SK-N-SH (cell line): Measurements from ENCODE around the gene LDHA. TPM values are rescaled to one million over a fixed set of nuclear protein-coding genes. Genes with fewer than 3 reads are reported as not detected.

Experiments used
- CTCF ChIA-PET: fragments of 300-600, 350-600 bp; formaldehyde crosslinking; extraction: SDS; loops from one replicate; lab custom pipeline; 2021; lab: Yijun Ruan, JAX
- POLR2A ChIA-PET: fragments of 350-600 bp; sonication (Branson Sonifier 250); formaldehyde crosslinking; extraction: SDS; loops from one replicate; lab custom pipeline; 2020; ENCODE audit warnings: antibody characterized with exemption, inconsistent platforms; lab: Yijun Ruan, JAX
- DNase-seq: peaks from one replicate; pipeline ENCODE4 v3.0.0; 2012
- H2AFZ ChIP-seq: fragments of 200-600 bp; sonication (generic); 2 replicates; pipeline ENCODE4 v1.8.1; 2016; ENCODE audit warnings: antibody characterized with exemption, mild to moderate bottlenecking, low read depth
- H3F3A ChIP-seq: fragments of 200-600 bp; sonication (generic); replicated peaks from 2 replicates; pipeline ENCODE3; 2016; ENCODE audit warnings: antibody characterized with exemption, mild to moderate bottlenecking; ENCODE audit not compliant: insufficient read depth
- H3K27ac ChIP-seq, 2 experiments: fragments of 200-500 bp in 1 of 2; fragments of 200-600 bp in 1 of 2; sonication (Bioruptor generic) in 1 of 2; sonication (generic), shearing (Covaris generic) in 1 of 2; 2 replicates each; pipeline versions ENCODE4 v1.5.1 to v1.6.1; 2014 to 2016; ENCODE audit warnings: low read depth in 2 of 2, inconsistent platforms in 1 of 2, low read length in 1 of 2, mild to moderate bottlenecking in 1 of 2, mixed read lengths in 1 of 2
- H3K27me3 ChIP-seq: fragments of 200-600 bp; sonication (generic), shearing (Covaris generic); 2 replicates; pipeline ENCODE4 v1.6.1; 2016; ENCODE audit warnings: mixed run types; ENCODE audit not compliant: insufficient read depth
- H3K36me3 ChIP-seq, 2 experiments: fragments of 200-500 bp in 1 of 2; fragments of 200-600 bp in 1 of 2; sonication (Bioruptor generic) in 1 of 2; sonication (generic) in 1 of 2; replicated peaks in 1 of 2; 2 replicates each; pipeline versions ENCODE3 to v1.5.1; 2014 to 2016; ENCODE audit warnings: low read length in 1 of 2, mild to moderate bottlenecking in 1 of 2; ENCODE audit not compliant: insufficient read depth in 2 of 2, control insufficient read depth in 1 of 2
- H3K4me1 ChIP-seq, 2 experiments: fragments of 200-500 bp in 1 of 2; fragments of 200-600 bp in 1 of 2; sonication (Bioruptor generic) in 1 of 2; sonication (generic), shearing (Covaris generic) in 1 of 2; 2 replicates each; pipeline versions ENCODE4 v1.5.1 to v1.6.1; 2014 to 2016; ENCODE audit warnings: low read depth in 1 of 2, low read length in 1 of 2, mixed run types in 1 of 2; ENCODE audit not compliant: insufficient read depth in 2 of 2, control insufficient read depth in 1 of 2
- H3K4me2 ChIP-seq: fragments of 200-600 bp; sonication (generic), shearing (Covaris generic); 2 replicates; pipeline ENCODE4 v1.6.1; 2017; ENCODE audit warnings: mixed run types
- H3K4me3 ChIP-seq, 2 experiments: fragments of 200-500 bp in 1 of 2; fragments of 200-600 bp in 1 of 2; sonication (Bioruptor generic) in 1 of 2; sonication (generic), shearing (Covaris generic) in 1 of 2; 2 replicates each; pipeline versions ENCODE4 v1.5.1 to v1.8.1; 2014 to 2016; ENCODE audit warnings: low read depth in 2 of 2, inconsistent platforms in 1 of 2, low read length in 1 of 2, mild to moderate bottlenecking in 1 of 2, mixed read lengths in 1 of 2, moderate library complexity in 1 of 2
- H3K79me2 ChIP-seq: fragments of 200-600 bp; sonication (generic); 2 replicates; pipeline ENCODE4 v1.8.1; 2017; ENCODE audit warnings: mild to moderate bottlenecking; ENCODE audit not compliant: insufficient read depth
- H3K9ac ChIP-seq: fragments of 200-600 bp; sonication (generic); 2 replicates; pipeline ENCODE4 v1.6.1; 2017; ENCODE audit warnings: mixed run types
- H3K9me2 ChIP-seq: fragments of 200-600 bp; sonication (generic); 2 replicates; pipeline ENCODE4 v1.6.1; 2017; ENCODE audit warnings: mixed run types
- H3K9me3 ChIP-seq: fragments of 200-600 bp; sonication (generic); 2 replicates; pipeline ENCODE4 v1.6.1; 2017; ENCODE audit warnings: mixed run types, mild to moderate bottlenecking, moderate library complexity
- H4K20me1 ChIP-seq: fragments of 200-600 bp; sonication (generic); 2 replicates; pipeline ENCODE4 v1.6.1; 2017; ENCODE audit warnings: mild to moderate bottlenecking, mixed run types; ENCODE audit not compliant: insufficient read depth
- CHD2 ChIP-seq: fragments of 150-350 bp; IDR thresholded peaks from 2 replicates; pipeline ENCODE4 v1.6.1; 2018; ENCODE audit warnings: low read length; ENCODE audit not compliant: partially characterized antibody
- ELF1 ChIP-seq: IDR thresholded peaks from 2 replicates; pipeline ENCODE4 v1.4.0; 2012
- FOXJ3 ChIP-seq: sonication (generic); formaldehyde crosslinking; IDR thresholded peaks from 2 replicates; pipeline ENCODE4 v1.5.1; 2020; ENCODE audit warnings: mild to moderate bottlenecking, missing genetic modification reagents
- GABPA ChIP-seq: IDR thresholded peaks from 2 replicates; pipeline ENCODE4 v1.4.0; 2012; ENCODE audit warnings: low read depth, mild to moderate bottlenecking
- GATA2 ChIP-seq: sonication (generic); formaldehyde crosslinking; IDR thresholded peaks from 2 replicates; pipeline ENCODE4 v1.5.0; 2020; ENCODE audit warnings: mild to moderate bottlenecking, missing genetic modification reagents
- JUND ChIP-seq: IDR thresholded peaks from 2 replicates; pipeline ENCODE4 v1.4.0; 2012
- MEF2A ChIP-seq: IDR thresholded peaks from 2 replicates; pipeline ENCODE4 v1.4.0; 2012; ENCODE audit warnings: low read depth, borderline replicate concordance
- NFIC ChIP-seq: IDR thresholded peaks from 2 replicates; pipeline ENCODE4 v1.4.0; 2012; ENCODE audit warnings: borderline replicate concordance
- NRF1 ChIP-seq: IDR thresholded peaks from 2 replicates; pipeline ENCODE4 v1.6.1; 2012; ENCODE audit warnings: low read depth, mild to moderate bottlenecking, low read length
- POLR2AphosphoS5 ChIP-seq: IDR thresholded peaks from 2 replicates; pipeline ENCODE4 v1.6.1; 2012; ENCODE audit warnings: low read depth, low read length
- RAD21 ChIP-seq: IDR thresholded peaks from 2 replicates; pipeline ENCODE4 v1.6.1; 2012; ENCODE audit warnings: mild to moderate bottlenecking, low read length
- RCOR1 ChIP-seq: fragments of 150-350 bp; IDR thresholded peaks from 2 replicates; pipeline ENCODE4 v1.6.1; 2017; ENCODE audit warnings: antibody characterized with exemption, low read length
- RFX5 ChIP-seq: IDR thresholded peaks from 2 replicates; pipeline ENCODE4 v1.6.1; 2012; ENCODE audit warnings: mild to moderate bottlenecking, improper control_type of control experiment, low read length
- RXRA ChIP-seq: IDR thresholded peaks from 2 replicates; pipeline ENCODE4 v1.4.0; 2012; ENCODE audit warnings: low read depth, mild to moderate bottlenecking, borderline replicate concordance
- SIN3A ChIP-seq: IDR thresholded peaks from 2 replicates; pipeline ENCODE4 v1.6.1; 2012; ENCODE audit warnings: low read depth, mild to moderate bottlenecking, low read length, moderate library complexity, borderline replicate concordance
- SMC3 ChIP-seq: IDR thresholded peaks from 2 replicates; pipeline ENCODE4 v1.6.1; 2012; ENCODE audit warnings: low read depth, low read length, improper control_type of control experiment
- TAF1 ChIP-seq: IDR thresholded peaks from 2 replicates; pipeline ENCODE4 v1.6.1; 2012; ENCODE audit warnings: low read depth, mild to moderate bottlenecking, low read length, moderate library complexity, borderline replicate concordance
- TCF12 ChIP-seq: IDR thresholded peaks from 2 replicates; pipeline ENCODE4 v1.4.0; 2012
- YY1 ChIP-seq: IDR thresholded peaks from 2 replicates; pipeline ENCODE4 v1.4.0; 2012; ENCODE audit warnings: low read depth, mild to moderate bottlenecking
- WGBS: methylation state at CpG from one replicate; pipeline ENCODE4 v1.1.6; 2017; ENCODE audit warnings: low lambda C conversion rate; 5-methylcytosine and 5-hydroxymethylcytosine counted together
- polyA plus RNA-seq, 3 experiments: library from polyadenylated mRNA; depleted of rRNA; stranded (reverse); fragments of >200 nt; gene quantifications; 2 replicates each; pipeline ENCODE4 v1.2.3, GENCODE V29; 2012
- TF ChIP-seq, protein P1 (sequence below): IDR thresholded peaks from 2 replicates; pipeline ENCODE4; 2012
- TF ChIP-seq, protein P2 (sequence below): IDR thresholded peaks from 2 replicates; pipeline ENCODE4 v1.4.0; 2012; ENCODE audit warnings: low read depth, borderline replicate concordance
- TF ChIP-seq, protein P3 (sequence below): fragments of 150-350 bp; IDR thresholded peaks from 2 replicates; pipeline ENCODE4 v1.6.1; 2017; ENCODE audit warnings: antibody characterized with exemption, low read length, low read depth, borderline replicate concordance
- TF ChIP-seq, protein P4 (sequence below): fragments of 200-600 bp; sonication (generic); IDR thresholded peaks from 2 replicates; pipeline ENCODE4 v1.6.1; 2017; ENCODE audit warnings: antibody characterized with exemption, mild to moderate bottlenecking, moderate library complexity
- TF ChIP-seq, protein P5 (sequence below): IDR thresholded peaks from 2 replicates; pipeline ENCODE4 v1.4.0; 2012; ENCODE audit warnings: low read depth
- TF ChIP-seq, protein P6 (sequence below): fragments of 150-350 bp; IDR thresholded peaks from 2 replicates; pipeline ENCODE4 v1.6.1; 2016; ENCODE audit warnings: mild to moderate bottlenecking, low read depth, low read length
- TF ChIP-seq, protein P7 (sequence below): IDR thresholded peaks from 2 replicates; pipeline ENCODE4 v1.4.0; 2012; ENCODE audit warnings: low read depth, borderline replicate concordance

Gene LDHA
- polyA plus RNA-seq, 1 of the 3 experiments (the other 2 are of a cell fraction), result 524 TPM

DNA sequence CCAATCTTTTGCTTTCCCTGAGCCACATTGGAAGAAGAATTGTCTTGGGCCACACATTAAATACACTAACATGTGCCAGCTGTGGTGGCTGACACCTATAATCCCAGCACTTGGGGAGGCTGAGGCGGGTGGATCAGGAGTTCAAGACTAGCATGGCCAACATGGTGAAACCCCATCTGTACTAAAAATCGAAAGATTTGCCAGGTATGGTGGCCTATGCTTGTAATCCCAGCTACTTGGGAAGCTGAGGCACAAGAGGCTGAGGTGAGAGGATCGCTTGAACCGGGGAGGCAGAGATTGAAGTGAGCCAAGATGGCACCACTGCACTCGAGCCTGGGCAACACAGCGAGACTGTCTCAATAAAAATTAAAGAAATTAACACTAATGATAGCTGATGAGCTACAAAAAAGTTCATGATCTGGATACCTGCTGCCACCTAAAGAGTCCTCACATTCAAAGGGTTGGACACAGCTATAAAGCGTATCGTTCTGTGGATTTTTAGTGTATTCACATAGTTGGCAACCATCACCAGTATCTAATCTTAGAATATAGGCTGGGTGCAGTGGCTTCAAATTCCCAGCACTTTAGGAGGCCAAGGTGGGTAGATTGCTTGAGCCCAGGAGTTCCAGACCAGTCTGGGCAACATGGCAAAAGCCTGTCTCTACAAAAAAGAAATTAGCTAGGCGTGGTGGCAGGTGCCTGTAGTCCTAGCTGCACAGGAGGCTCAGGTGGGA, 14.4 kb downstream of the LDHA start:
- peaks cover 7% of the 10 kb centered on the region; the same call in 1 of the 2 replicates for H3K79me2 ChIP-seq
- H3K4me2 ChIP-seq, result no peak overlapping the region
- peaks cover 34 to 49% of the 10 kb centered on the region in 2 experiments for H3K36me3 ChIP-seq
- no peak for TF ChIP-seq TCF12
- no peak for TF ChIP-seq NFIC
- TF ChIP-seq, protein P1, sequence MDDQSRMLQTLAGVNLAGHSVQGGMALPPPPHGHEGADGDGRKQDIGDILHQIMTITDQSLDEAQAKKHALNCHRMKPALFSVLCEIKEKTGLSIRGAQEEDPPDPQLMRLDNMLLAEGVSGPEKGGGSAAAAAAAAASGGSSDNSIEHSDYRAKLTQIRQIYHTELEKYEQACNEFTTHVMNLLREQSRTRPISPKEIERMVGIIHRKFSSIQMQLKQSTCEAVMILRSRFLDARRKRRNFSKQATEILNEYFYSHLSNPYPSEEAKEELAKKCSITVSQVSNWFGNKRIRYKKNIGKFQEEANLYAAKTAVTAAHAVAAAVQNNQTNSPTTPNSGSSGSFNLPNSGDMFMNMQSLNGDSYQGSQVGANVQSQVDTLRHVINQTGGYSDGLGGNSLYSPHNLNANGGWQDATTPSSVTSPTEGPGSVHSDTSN, result no peak
- TF ChIP-seq RFX5, result no peak
- TF ChIP-seq, protein P2, sequence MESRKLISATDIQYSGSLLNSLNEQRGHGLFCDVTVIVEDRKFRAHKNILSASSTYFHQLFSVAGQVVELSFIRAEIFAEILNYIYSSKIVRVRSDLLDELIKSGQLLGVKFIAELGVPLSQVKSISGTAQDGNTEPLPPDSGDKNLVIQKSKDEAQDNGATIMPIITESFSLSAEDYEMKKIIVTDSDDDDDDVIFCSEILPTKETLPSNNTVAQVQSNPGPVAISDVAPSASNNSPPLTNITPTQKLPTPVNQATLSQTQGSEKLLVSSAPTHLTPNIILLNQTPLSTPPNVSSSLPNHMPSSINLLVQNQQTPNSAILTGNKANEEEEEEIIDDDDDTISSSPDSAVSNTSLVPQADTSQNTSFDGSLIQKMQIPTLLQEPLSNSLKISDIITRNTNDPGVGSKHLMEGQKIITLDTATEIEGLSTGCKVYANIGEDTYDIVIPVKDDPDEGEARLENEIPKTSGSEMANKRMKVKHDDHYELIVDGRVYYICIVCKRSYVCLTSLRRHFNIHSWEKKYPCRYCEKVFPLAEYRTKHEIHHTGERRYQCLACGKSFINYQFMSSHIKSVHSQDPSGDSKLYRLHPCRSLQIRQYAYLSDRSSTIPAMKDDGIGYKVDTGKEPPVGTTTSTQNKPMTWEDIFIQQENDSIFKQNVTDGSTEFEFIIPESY, result peak; percentile 23; the same call in 1 of the 2 replicates
- no peak for TF ChIP-seq SIN3A
- TF ChIP-seq MEF2A, result no peak
- no peak for TF ChIP-seq CHD2
- TF ChIP-seq, protein P3, sequence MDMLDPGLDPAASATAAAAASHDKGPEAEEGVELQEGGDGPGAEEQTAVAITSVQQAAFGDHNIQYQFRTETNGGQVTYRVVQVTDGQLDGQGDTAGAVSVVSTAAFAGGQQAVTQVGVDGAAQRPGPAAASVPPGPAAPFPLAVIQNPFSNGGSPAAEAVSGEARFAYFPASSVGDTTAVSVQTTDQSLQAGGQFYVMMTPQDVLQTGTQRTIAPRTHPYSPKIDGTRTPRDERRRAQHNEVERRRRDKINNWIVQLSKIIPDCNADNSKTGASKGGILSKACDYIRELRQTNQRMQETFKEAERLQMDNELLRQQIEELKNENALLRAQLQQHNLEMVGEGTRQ, result no peak
- no peak for TF ChIP-seq YY1
- peak; percentile 27; the same call in 1 of the 2 replicates for TF ChIP-seq POLR2AphosphoS5
- TF ChIP-seq, protein P4, sequence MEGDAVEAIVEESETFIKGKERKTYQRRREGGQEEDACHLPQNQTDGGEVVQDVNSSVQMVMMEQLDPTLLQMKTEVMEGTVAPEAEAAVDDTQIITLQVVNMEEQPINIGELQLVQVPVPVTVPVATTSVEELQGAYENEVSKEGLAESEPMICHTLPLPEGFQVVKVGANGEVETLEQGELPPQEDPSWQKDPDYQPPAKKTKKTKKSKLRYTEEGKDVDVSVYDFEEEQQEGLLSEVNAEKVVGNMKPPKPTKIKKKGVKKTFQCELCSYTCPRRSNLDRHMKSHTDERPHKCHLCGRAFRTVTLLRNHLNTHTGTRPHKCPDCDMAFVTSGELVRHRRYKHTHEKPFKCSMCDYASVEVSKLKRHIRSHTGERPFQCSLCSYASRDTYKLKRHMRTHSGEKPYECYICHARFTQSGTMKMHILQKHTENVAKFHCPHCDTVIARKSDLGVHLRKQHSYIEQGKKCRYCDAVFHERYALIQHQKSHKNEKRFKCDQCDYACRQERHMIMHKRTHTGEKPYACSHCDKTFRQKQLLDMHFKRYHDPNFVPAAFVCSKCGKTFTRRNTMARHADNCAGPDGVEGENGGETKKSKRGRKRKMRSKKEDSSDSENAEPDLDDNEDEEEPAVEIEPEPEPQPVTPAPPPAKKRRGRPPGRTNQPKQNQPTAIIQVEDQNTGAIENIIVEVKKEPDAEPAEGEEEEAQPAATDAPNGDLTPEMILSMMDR, result no peak
- TF ChIP-seq, protein P5, sequence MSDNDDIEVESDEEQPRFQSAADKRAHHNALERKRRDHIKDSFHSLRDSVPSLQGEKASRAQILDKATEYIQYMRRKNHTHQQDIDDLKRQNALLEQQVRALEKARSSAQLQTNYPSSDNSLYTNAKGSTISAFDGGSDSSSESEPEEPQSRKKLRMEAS, result no peak
- TF ChIP-seq GATA2 (CRISPR knock-in tag), result no peak
- no peak for TF ChIP-seq RAD21
- TF ChIP-seq RXRA, result no peak
- peak; percentile 7; the same call in 1 of the 2 replicates for TF ChIP-seq JUND
- TF ChIP-seq RCOR1, result no peak
- no peak for TF ChIP-seq ELF1
- no peak for TF ChIP-seq NRF1
- TF ChIP-seq, protein P6, sequence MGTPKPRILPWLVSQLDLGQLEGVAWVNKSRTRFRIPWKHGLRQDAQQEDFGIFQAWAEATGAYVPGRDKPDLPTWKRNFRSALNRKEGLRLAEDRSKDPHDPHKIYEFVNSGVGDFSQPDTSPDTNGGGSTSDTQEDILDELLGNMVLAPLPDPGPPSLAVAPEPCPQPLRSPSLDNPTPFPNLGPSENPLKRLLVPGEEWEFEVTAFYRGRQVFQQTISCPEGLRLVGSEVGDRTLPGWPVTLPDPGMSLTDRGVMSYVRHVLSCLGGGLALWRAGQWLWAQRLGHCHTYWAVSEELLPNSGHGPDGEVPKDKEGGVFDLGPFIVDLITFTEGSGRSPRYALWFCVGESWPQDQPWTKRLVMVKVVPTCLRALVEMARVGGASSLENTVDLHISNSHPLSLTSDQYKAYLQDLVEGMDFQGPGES, result no peak
- TF ChIP-seq FOXJ3 (CRISPR knock-in tag), result no peak
- no peak for TF ChIP-seq TAF1
- TF ChIP-seq GABPA, result no peak
- TF ChIP-seq SMC3, result no peak
- TF ChIP-seq, protein P7, sequence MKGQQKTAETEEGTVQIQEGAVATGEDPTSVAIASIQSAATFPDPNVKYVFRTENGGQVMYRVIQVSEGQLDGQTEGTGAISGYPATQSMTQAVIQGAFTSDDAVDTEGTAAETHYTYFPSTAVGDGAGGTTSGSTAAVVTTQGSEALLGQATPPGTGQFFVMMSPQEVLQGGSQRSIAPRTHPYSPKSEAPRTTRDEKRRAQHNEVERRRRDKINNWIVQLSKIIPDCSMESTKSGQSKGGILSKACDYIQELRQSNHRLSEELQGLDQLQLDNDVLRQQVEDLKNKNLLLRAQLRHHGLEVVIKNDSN, result no peak
- TF ChIP-seq, all 33 proteins: peak for 3
- no peaks in the 10 kb centered on the region for H3K27me3 ChIP-seq
- WGBS, result 97% methylated on average over 9 of the region's 9 CpGs
- H4K20me1 ChIP-seq, result peaks cover 36% of the 10 kb centered on the region
- peaks cover 65% of the 10 kb centered on the region for H3F3A ChIP-seq
- H3K9me2 ChIP-seq, result no peaks in the 10 kb centered on the region
- peak overlapping the region in 1 of 2 experiments; percentile 44; a peak in 1 of 4 replicates for H3K27ac ChIP-seq
- CTCF ChIA-PET, result interaction anchor here (1.2 kb wide), 1 partner anchor 13 kb away, joined by 3 read pairs; no protein-coding TSS in a partner anchor
- no peaks in the 10 kb centered on the region for H3K9me3 ChIP-seq
- POLR2A ChIA-PET, result interaction anchor here (0.5 kb wide), 1 partner anchor 25 kb away, joined by 3 read pairs; no protein-coding TSS in a partner anchor
- no peak overlapping the region for H2AFZ ChIP-seq
- no peak overlapping the region for H3K9ac ChIP-seq
- no peaks in the 10 kb centered on the region; a peak in 2 of 4 replicates for H3K4me1 ChIP-seq
- no peak for DNase-seq
- H3K4me3 ChIP-seq, result no peak overlapping the region
